ENCODE results near the gene SERTM2. TPM values are rescaled to one million over a fixed set of nuclear protein-coding genes. Genes with fewer than 3 reads are reported as not detected.

Gene SERTM2
- total and polyA plus RNA-seq, 2 of the 4 experiments (the other 2 are of a cell fraction) = under 0.01 to 0.03 TPM

DNA sequence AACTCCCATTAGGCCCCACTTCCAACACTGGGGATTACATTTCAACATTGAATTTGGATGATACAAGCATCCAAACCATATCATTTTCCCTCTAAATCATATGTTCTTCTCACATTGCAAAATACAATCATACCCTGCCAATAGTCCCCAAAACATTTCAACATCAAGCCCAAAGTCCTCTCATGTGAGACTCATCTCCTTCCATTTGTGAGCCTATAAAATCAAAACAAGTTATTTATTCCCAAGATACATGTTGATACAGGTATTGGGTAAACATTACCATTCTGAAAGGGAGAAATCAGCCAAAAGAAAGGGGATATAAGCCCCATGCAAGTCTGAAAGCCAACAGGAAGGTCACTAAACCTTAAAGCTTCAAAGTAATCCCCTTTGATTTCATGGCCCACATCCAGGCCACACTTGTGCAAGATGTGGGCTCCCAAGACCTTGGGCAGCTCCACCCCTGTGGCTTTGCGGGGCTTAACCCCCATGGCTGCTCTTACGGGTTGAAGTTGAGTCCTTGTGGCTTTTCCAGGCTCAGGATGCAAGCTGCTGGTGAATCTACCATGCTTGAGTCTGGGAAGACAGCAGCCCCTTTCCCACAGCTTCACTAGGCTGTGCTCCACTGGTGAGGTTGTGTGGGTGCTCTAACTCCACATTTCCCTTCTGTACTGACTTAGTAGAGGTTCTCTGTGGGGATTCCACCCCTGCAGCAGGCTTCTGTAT, 40.6 kb upstream of the SERTM2 start:
- H3K4me3 ChIP-seq (ENCODE audit: insufficient read depth, low read depth, low read length) = no peak overlapping the region
- dilution Hi-C loops (cut with HindIII; ENCODE audit: low sequenced_read_pairs, unreplicated experiment) = no loop called here
- no TSS peak for BruUV-seq (replicated peaks)
- no peak overlapping the region for H4K8ac ChIP-seq (ENCODE audit: low read depth in 2 of 2, low read length in 2 of 2)
- H3K4ac ChIP-seq (ENCODE audit: low read depth, low read length) = no peak overlapping the region
- no peak for DNase-seq
- no peak overlapping the region for H4K91ac ChIP-seq (ENCODE audit: insufficient read depth, low read depth, low read length)
- no peak overlapping the region for H3K56ac ChIP-seq (ENCODE audit: extremely low read depth, insufficient read depth, low read length)
- H3K14ac ChIP-seq (replicated peaks; ENCODE audit: low read depth, low read length) = no peak overlapping the region
- H3K36me3 ChIP-seq (ENCODE audit: control insufficient read depth, insufficient read depth, low read length) = no peaks in the 10 kb centered on the region
- H2BK15ac ChIP-seq (ENCODE audit: low read depth, low read length) = no peak overlapping the region
- ChIA-PET POLR2A (ENCODE audit: unreplicated experiment) (no interaction called here), CTCF (no interaction called here)
- H4K20me1 ChIP-seq (ENCODE audit: insufficient read depth, low read length) = no peaks in the 10 kb centered on the region
- H3K4me1 ChIP-seq (ENCODE audit: control insufficient read depth, insufficient read depth, low read length) = no peaks in the 10 kb centered on the region
- H3K9ac ChIP-seq (ENCODE audit: low read depth, low read length) = no peak overlapping the region
- no peak overlapping the region for H3K4me2 ChIP-seq (ENCODE audit: low read depth, low read length)
- H2BK20ac ChIP-seq (ENCODE audit: low read depth, low read length) = no peak overlapping the region
- H2AFZ ChIP-seq (replicated peaks; ENCODE audit: low read length, poor library complexity) = no peak overlapping the region
- H4K5ac ChIP-seq (ENCODE audit: low read depth, low read length) = no peak overlapping the region
- no peak overlapping the region for H2AK9ac ChIP-seq (replicated peaks; ENCODE audit: low read depth, low read length, poor library complexity)
- WGBS, 2 experiments (ENCODE audit: extremely low coverage in 2 of 2, insufficient read length in 1 of 2) = no CpG with 5 or more reads among the region's 2 CpGs
- no peak overlapping the region for H3K27ac ChIP-seq (ENCODE audit: insufficient read depth, low read length)
- no peaks in the 10 kb centered on the region; the same call in 1 of the 2 replicates for H3K27me3 ChIP-seq (ENCODE audit: control insufficient read depth, insufficient read depth, low read length)
- H2AK5ac ChIP-seq (ENCODE audit: low read depth, low read length) = no peak overlapping the region
- H3K79me1 ChIP-seq (ENCODE audit: low read depth in 1 of 2, low read length in 2 of 2) = no peaks in the 10 kb centered on the region
- H2BK5ac ChIP-seq (ENCODE audit: low read depth, low read length, poor library complexity, severe bottlenecking) = no peak overlapping the region
- no peak overlapping the region for H3K18ac ChIP-seq (ENCODE audit: low read depth, low read length)
- no peak for ATAC-seq (ENCODE audit: low read depth)
- no peak overlapping the region for H2BK120ac ChIP-seq (ENCODE audit: low read depth, low read length)
- no peak overlapping the region for H3K23ac ChIP-seq (ENCODE audit: low read depth, low read length)
- no peaks in the 10 kb centered on the region for H3K9me3 ChIP-seq (ENCODE audit: control insufficient read depth, insufficient read depth, low read length)
- in situ Hi-C loops (cut with MboI; ENCODE audit: low sequenced_read_pairs) = no loop called here
- TF ChIP-seq CEBPB (IDR thresholded peaks at IDR 0.05; ENCODE audit: low read depth, low read length) (no peak), FOS (IDR thresholded peaks at IDR 0.05; ENCODE audit: low read depth, low read length) (no peak), RAD21 (IDR thresholded peaks at IDR 0.05; ENCODE audit: low read length) (no peak), RFX5 (IDR thresholded peaks at IDR 0.05; ENCODE audit: low read depth, low read length) (no peak), MAFK (IDR thresholded peaks at IDR 0.05; ENCODE audit: low read depth, low read length) (no peak), MXI1 (IDR thresholded peaks at IDR 0.05; ENCODE audit: borderline replicate concordance, low read depth, low read length) (no peak)
- intact Hi-C loops (cut with micrococcal nuclease) = no loop called here
- H3K9me1 ChIP-seq (ENCODE audit: insufficient read depth, low read length) = no peaks in the 10 kb centered on the region

Measured in IMR-90 (cell line).